Calu3 (cell line): ENCODE results near the gene EME1. TPM values are rescaled to one million over a fixed set of nuclear protein-coding genes. Genes with fewer than 3 reads are reported as not detected.

Experiments
- BruUV-seq: library from RNA; stranded (reverse); fragments of 400-500 nt; replicated peaks from 2 replicates; lab custom pipeline; 2021; lab: Mats Ljungman, UMichigan
- CTCF ChIA-PET: fragments of 300-600 bp; sonication (Branson Sonifier 250); formaldehyde crosslinking; loops from one replicate; lab custom pipeline; 2022; ENCODE audit warnings: antibody characterized with exemption; lab: Charles Lee
- DNase-seq: peaks from one replicate; pipeline ENCODE4 v3.0.0; 2022
- H3K27ac Mint-ChIP-seq: one replicate; pipeline ENCODE4 v1.8.0; 2022; ENCODE audit warnings: mixed read lengths; ENCODE audit not compliant: unreplicated experiment
- H3K27me3 Mint-ChIP-seq: one replicate; pipeline ENCODE4 v1.8.0; 2022; ENCODE audit warnings: mixed read lengths; ENCODE audit not compliant: unreplicated experiment
- H3K36me3 Mint-ChIP-seq: one replicate; pipeline ENCODE4 v1.8.0; 2022; ENCODE audit warnings: mild to moderate bottlenecking, moderate library complexity, mixed read lengths; ENCODE audit not compliant: insufficient read depth, unreplicated experiment
- H3K4me1 Mint-ChIP-seq: one replicate; pipeline ENCODE4 v1.8.0; 2022; ENCODE audit warnings: mild to moderate bottlenecking, low read depth, mixed read lengths; ENCODE audit not compliant: unreplicated experiment
- H3K4me3 Mint-ChIP-seq: one replicate; pipeline ENCODE4 v1.8.0; 2022; ENCODE audit warnings: mild to moderate bottlenecking, low read depth, moderate library complexity, mixed read lengths; ENCODE audit not compliant: unreplicated experiment
- H3K9me3 Mint-ChIP-seq: one replicate; pipeline ENCODE4 v1.8.0; 2022; ENCODE audit warnings: low read depth, mixed read lengths; ENCODE audit not compliant: unreplicated experiment
- CTCF ChIP-seq: fragments of 200-600 bp; IDR thresholded peaks from one replicate; pipeline ENCODE4 v1.8.0; 2022; ENCODE audit warnings: antibody characterized with exemption; ENCODE audit not compliant: unreplicated experiment
- intact Hi-C: fragments of 100-400 bp; cut with micrococcal nuclease; formaldehyde crosslinking; loops from one replicate; pipeline ENCODE4 v1.10.0; 2022; ENCODE audit not compliant: unreplicated experiment
- total RNA-seq: library from RNA; stranded (reverse); gene quantifications from 2 replicates; pipeline ENCODE4 v1.2.3, GENCODE V29; 2022

The EME1 gene
- total RNA-seq, 1 experiment from 2014 or later: 33.5 TPM

DNA sequence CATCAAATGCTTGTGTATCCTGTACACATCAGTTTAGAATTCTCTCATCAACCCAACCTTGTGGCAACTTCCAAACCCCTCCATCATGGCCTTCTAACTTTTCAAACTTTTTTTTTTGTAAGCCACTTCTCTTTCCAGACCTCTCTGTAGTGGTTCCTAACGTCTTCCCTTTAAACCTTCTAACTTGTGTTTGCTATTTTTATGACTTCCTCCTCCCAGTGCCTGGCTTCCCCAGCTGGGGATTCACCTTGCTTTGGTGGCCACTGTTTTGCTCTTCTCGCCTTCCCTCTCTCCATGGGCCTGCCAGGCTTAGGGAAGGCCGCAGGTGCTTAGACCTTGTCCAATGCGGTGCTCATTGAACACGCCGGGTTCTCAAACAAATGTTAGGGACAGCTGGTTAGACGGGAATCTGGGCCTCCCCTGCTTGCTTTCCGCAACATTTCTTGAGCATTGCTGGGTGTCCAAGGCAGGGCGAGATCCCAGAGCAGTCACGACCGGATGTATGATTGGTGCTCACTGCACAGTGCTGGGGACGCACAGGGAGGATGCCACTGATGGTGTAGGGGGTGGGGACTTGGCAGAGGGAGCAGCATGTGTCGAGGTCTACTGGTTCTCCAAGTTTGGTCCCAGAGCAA lies 28.2 kb upstream of the EME1 start:
- no peak for TF ChIP-seq CTCF

GRCh38 chr17:50345432-50346312 lies 27.4 kb upstream of the EME1 start, which contains the start of gene XYLT2:
Gene XYLT2 (plus strand): TSS chr17:50346126. CDS start chr17:50346141, 15 bp downstream.
- peaks cover 21% of the 10 kb centered on the region for H3K4me1 Mint-ChIP-seq
- H3K4me3 Mint-ChIP-seq: peak within 1 kb of the TSS; percentile 91
- no peaks in the 10 kb centered on the region for H3K27me3 Mint-ChIP-seq
- H3K36me3 Mint-ChIP-seq: peaks cover 35% of the 10 kb centered on the region
- no TSS peak for BruUV-seq
- TF ChIP-seq CTCF: no peak
- H3K27ac Mint-ChIP-seq: peak within 1 kb of the TSS; percentile 46
- DNase-seq: peak; percentile 98
- intact Hi-C loops: no loop called here
- CTCF ChIA-PET: interaction anchor here (0.7 to 1.7 kb wide), 4 partner anchors 16 to 254 kb away, joined by 3 to 9 read pairs (median 4); partner anchors contain the start of gene LRRC59
- no peaks in the 10 kb centered on the region for H3K9me3 Mint-ChIP-seq

More for the DNA sequence above, 28.2 kb upstream of the EME1 start:
- H3K9me3 Mint-ChIP-seq: no peaks in the 10 kb centered on the region
- no peak for DNase-seq
- BruUV-seq: no TSS peak
- CTCF ChIA-PET: interaction anchor here (0.8 kb wide), 1 partner anchor 128 kb away, joined by 5 read pairs; no protein-coding TSS in a partner anchor
- peak overlapping the region; percentile 91 for H3K4me3 Mint-ChIP-seq
- H3K36me3 Mint-ChIP-seq: peaks cover 35% of the 10 kb centered on the region
- H3K27ac Mint-ChIP-seq: no peak overlapping the region
- no peaks in the 10 kb centered on the region for H3K27me3 Mint-ChIP-seq
- intact Hi-C loops: no loop called here
- H3K4me1 Mint-ChIP-seq: peaks cover 21% of the 10 kb centered on the region

DNA sequence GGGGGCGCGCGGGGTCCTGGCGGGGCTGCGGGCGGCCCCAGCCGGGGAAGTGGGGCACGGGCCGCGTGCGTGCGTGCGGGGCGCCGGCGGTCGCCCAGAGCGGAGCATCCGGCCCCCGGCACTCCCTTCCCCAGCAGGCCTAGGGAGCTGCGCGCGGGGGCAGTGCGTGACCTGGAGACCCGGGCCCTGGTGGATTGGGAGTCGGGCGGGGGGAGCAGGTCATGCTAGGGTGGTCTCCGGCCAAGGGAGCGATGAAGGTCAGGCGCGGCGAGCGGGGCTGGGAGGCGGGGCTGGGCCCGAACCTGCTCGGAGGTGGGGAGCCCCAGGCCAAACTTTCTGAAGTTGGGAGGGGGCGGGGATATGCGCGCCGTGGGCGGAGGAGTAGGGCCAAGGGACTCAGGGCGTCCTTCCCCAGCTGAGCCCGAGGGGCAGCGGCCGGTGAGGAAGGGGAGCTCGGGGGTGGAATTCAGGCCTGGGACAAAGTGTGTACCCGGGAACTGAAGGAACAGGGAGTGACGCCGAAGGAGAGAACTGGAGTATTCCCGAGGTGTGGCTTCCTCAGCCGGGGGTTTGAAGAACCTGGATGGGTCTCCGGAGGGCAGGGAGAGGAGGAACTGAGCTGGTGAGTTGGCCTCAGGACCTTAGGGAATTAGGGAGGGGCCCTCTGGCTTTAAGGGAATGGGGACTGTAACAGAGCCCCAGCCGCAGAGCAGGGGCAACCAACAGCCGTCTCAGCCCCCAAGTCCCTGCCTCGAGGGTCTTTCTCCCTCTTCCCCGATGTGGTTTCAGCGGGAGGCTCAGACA lies 26.5 kb upstream of the EME1 start:
- TF ChIP-seq CTCF: no peak
- Mint-ChIP-seq H3K27me3 (no peaks in the 10 kb centered on the region), H3K36me3 (peaks cover 35% of the 10 kb centered on the region), H3K4me1 (peaks cover 21% of the 10 kb centered on the region), H3K9me3 (no peaks in the 10 kb centered on the region), H3K4me3 (peak overlapping the region; percentile 91), H3K27ac (peak overlapping the region; percentile 46)
- CTCF ChIA-PET: interaction anchor here (0.6 to 1.7 kb wide), 6 partner anchors 16 to 254 kb away, joined by 3 to 9 read pairs (median 3); partner anchors contain the start of gene LRRC59
- DNase-seq: peak; percentile 55
- intact Hi-C loops: no loop called here
- no TSS peak for BruUV-seq
